Measurements from ENCODE around the gene MLKL. TPM values are rescaled to one million over a fixed set of nuclear protein-coding genes. Genes with fewer than 3 reads are reported as not detected.
"Not testable (repeated sequence)": the region's sequence is repeated elsewhere in the genome, so short reads cannot be mapped to it uniquely, and the experiment has no call there.

The MLKL gene
- polyA plus RNA-seq, 1 donor = 3.5 TPM

DNA sequence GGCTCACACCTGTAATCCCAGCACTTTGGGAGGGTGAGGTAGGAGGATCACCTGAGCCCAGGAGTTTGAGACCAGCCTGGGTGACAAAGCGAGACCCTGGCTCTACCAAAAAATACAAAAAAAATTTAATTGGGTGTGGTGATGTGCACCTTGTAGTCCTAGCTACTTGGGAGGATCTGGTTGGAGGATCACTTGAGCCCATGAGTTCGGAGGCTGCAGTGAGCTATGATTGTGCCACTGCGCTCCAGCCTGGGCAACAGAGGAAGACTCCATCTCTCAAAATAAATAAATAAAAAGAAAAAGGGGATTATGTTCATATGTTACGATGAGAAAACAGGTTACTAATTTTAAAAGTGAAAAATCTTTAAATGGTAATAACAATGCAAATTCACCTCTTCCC, 996 bp downstream of the MLKL start:
- no peak for DNase-seq

- DNase-seq = no peak
Observed at GRCh38 chr16:74698222-74698621, 2.4 kb downstream of the MLKL start.

DNA sequence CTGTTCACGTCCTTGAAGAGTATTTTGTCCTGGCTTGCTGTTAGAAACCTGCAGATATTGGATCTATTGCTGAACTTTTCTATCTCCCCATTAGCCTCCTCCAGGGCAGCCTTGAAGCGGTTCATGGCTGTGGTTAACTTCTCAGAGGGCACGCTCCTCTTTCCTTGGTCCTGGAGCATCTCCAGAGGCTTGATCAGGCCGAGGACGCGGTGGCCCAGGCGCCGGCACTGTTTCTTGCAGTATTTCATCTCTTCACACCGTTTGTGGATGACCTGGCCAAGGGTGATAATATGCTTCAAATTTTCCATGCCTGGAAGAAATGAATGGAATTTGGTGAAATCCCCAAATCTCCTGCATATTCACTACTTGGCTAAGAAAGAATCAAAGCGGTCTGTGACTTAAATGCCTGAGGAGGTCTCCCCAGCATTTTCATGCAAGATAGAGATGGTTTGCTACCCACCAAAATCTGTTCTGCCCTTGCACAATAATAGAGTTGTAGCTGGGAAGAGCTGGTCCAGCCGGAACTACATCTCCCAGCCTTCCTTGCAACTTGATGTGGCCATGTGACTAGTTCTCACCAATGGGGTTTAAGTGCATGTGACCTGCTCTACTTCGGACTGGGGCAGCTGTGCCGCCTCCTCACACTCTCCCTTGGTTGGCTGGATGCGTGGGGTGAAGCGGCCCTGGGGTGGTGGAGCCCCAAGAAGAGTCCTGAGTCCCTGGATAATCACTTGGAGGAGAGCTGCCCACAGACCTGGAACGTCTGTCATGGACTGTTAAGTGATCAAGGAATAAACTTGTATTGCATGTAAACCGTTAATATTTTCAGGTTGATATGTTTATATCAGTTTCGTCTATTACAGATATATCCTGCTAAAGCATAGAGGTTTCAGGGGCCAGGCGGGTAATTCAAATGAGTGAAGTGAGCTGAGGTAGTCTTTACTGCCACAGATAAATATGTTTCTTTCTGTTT, 4.9 kb downstream of the MLKL start:
- peak; percentile 59 for DNase-seq

DNA sequence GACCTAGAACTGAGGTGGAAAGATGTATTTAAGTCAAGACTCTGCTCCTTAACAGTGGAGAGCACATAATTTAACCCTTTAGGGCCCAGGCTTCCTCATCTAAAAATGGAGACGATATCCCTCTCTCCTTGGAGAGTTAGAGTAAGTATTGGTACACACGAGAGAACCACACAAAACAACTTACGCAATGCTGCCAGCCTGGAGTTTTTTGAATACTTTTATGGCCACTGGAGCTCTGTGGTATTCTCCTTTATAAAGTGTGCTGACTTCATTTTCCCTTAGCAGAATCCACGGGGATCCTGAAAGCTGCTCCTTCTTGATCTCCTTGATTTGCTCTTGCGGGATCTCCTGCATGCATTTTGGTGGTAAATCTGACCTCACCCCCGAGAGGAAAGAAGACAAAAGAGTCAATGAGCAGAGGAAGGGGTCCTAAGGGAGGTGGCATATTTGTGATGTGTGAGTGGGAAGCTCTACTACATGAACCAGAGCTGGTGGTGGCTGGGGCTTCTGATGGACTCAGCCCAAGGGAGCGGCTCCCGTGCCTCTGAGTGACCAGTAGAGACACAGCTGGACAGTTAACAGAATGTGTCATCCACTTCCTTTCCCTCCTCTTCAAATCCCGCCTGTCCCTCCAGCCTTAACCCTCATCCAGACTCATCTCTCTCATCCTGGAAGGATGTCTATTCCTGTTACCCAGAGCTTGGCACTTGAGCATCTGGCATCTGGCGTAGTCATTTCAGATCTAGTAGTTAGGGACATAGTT, 9.4 kb downstream of the MLKL start:
- DNase-seq = no peak

GRCh38 chr16:74682556-74682955, 18.1 kb downstream of the MLKL start:
- DNase-seq = no peak

DNA sequence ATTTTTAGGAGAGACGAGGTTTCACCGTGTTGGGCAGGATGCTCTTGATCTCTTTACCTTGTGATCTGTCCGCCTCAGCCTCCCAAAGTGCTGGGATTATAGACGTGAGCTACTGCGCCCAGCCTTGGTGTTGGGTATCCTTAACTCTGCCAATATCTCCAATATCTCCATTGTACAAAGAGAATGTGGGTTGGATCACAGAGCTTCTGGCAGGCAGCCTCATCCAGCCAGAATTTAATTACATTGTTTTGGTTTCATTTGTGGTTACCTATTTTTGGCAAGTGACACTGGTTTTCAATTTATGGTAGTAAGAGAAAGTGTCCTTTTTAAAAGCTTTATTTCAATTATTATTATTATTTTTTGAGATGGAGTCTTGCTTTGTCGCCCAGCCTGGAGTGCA, 20.0 kb downstream of the MLKL start:
- no peak for DNase-seq

GRCh38 chr16:74679983-74680382, 20.7 kb downstream of the MLKL start:
- no peak for DNase-seq

DNA sequence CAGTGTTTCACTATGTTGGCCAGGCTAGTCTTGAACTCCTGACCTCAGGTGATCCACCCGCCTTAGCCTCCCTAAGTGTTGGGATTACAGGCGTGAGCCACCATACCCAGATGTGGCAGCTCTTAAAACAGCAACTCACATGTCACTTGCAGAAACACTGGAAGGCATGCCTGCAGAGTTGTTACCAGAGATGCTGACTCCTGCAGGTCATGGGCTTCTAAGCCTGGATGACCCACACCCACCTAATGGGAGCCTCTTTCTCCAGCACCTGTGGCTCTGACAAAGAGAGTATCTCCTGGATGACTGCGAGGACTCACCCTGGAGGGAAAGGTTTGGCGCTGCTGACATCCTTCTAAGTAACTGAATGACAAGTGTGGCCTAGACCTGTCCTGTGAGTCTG, 22.8 kb downstream of the MLKL start:
- DNase-seq = no peak

DNA sequence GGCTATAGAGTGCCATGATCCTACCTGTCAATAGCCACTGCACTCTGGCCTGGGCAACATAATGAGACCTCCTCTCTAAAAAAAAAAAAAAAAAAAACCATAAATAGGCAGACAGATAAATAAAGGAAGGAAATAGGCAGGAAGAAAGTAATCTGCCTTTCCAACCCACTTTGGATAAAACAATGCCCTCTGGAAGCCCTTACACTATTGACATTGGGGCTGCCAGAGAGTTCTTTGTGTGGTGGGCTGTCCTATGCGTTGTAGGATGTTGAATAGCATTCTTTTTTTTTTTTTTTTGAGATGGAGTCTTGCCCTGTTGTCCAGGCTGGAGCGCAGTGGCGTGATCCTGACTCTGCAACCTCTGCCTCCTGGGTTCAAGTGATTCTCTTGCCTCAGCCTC, 26.8 kb downstream of the MLKL start:
- no peak for DNase-seq

DNA sequence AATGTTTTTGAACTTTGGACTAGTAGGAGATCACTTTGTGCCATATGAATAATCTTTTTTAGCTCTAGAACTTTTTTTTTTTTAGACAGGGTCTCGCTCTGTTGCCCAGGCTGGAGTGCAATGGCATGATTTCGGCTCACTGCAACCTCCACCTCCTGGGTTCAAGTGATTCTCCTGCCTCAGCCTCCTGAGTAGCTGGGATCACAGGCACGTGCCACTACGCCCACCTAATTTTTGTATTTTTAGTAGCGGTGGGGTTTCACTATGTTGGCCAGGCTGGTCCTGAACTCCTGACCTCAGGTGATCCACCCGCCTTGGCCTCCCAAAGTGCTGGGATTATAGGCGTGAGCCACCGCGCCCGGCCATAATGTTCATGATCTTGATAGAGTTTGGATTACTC, 31.8 kb downstream of the MLKL start:
- not testable (repeated sequence) for DNase-seq

DNA sequence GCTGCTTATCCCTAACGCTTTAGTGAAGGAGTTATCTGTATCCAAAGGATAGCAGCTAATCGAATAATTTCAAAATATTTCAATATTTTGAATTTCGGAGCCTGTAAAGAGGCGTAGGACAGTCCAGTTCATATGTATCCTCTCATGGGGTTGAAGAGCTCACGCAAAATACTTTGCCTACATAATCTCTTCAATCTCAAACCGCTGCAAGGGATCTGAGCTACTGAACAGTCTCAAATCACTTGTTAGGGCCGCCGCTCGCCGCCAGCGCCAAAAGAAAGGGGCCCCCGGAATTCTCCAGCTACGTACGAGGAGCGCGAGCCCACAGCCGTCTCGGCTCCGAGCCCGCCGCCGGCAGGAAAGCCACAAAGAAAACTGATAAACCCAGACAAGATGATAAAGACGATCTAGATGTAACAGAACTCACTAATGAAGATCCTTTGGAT, 33.4 kb downstream of the MLKL start:
- DNase-seq = peak; percentile 36

DNA sequence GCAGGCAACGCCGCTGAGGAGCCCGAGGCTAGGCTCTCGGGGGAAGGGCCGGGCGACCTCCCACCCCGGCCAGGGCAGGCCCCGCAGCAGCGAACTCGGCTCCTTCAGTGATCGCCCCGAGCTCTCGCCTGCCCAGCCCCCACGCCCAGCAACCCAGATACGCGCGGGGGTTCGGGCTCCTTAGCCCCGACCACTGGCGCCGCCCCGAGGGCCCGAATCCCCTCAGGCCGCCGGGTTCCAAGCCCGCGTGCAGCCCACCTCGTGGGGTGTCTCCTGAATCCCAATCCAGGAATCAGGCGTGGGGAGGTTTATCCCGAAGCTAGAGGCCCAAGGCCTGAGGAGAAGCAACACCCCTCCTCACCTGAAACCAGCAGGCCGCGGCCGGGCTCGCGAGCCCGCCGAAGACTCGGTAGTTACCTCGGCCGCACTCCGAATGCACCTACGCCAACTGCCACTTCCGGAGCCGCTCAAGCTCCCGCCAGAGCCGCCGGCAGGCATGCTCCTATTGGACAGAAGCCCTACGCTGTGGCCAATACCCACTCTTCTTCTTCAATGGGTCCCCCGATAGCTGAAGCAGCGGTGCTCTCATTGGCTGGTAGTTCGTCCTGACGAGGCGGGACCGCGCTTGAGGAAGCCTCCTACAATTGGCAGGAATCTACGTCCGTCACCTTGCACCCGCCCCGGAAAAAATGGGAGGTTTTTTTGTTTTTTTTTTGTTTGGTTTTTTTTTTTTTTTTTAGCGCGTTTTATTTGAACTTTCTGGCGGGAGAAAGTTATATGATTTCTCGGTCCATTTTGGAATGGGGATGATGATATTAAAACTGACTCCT, 34.0 kb downstream of the MLKL start, which contains the start of gene RFWD3:
RFWD3 (minus strand) TSS at position 453 of the 830 bp plus-strand sequence. CDS start 5,428 bp downstream, outside the sequence.
- DNase-seq = peak; percentile 97

GRCh38 chr16:74666010-74666421, 34.6 kb downstream of the MLKL start:
- no peak for DNase-seq

- DNase-seq = no peak
Observed at GRCh38 chr16:74661064-74661463, 39.6 kb downstream of the MLKL start.

DNA sequence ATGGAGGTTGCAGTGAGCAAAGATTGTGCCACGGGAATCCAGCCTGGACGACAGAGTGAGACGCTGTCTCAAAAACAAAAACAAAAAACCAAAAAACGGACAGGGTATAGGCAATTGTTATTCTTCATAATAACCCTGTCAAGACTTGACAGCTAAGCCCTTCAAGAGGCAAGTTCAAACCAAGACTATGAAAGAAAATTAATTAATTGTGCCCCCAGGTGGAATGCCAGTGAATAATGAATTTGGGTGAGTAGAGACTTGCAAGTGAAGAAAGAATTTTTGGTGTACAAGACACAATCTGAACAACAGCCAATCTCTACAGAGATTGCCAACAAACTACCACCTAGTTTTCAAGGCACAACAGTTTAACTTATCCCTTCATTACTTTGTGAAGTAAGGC, 40.3 kb downstream of the MLKL start:
- no peak for DNase-seq

GRCh38 chr16:74659041-74659440, 41.6 kb downstream of the MLKL start:
- DNase-seq = no peak

DNA sequence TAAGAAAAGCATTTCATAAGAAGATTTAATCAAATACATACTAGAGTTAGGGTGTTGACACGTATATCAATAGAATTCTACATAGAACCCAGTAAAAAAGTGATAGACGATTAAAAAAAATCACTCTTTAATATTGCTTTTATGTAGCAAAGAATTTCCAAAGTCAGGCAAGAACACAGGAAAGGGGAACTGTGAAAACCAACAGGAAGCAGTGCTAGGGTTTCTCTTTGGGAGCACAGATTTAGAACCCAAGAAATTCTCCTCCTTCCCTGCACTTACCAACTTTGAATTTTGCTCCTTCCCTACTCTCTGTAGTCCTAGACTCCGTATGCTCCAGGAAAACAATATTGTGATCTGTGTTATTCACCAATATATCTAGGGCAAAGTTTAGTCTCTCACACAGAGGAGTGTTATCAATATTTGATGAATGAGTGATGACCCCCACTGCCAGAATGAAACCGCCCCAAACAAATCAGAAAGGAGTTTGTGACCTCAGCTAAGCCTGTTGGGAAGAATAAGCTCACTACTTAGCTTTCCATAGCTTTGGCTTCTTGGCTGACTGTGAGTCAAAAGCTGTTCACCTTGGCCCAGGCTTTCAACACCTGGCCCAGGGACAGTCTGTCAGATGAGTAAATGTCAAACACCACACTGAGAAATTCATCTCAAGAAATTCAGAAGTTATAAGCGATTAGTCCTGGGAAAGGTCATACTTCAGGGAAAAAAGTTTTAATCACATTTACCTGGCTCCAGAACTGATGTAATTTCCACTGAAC, 42.6 kb downstream of the MLKL start:
- DNase-seq = no peak

GRCh38 chr16:74654536-74655050, 46.1 kb downstream of the MLKL start:
- DNase-seq = no peak

- not testable (repeated sequence) for DNase-seq
Observed at GRCh38 chr16:74652883-74653282, 47.8 kb downstream of the MLKL start.

- no peak for DNase-seq
Observed at GRCh38 chr16:74652249-74652648, 48.4 kb downstream of the MLKL start.

- DNase-seq = no peak
Observed at GRCh38 chr16:74651841-74652240, 48.8 kb downstream of the MLKL start.

Measured in left kidney (tissue), 2 donors.